GM21381 (cell line): ENCODE measurements around the gene SLC25A43.

Source experiments
- ATAC-seq: cut with Tn5 transposase; IDR thresholded peaks from one replicate; pipeline ENCODE4 v1.9.1; 2021; ENCODE audit warnings: mild to moderate bottlenecking, moderate library complexity; ENCODE audit not compliant: unreplicated experiment

SLC25A43 gene

GRCh38 chrX:119495734-119496726, 96.9 kb downstream of the SLC25A43 start:
- no peak for ATAC-seq

DNA sequence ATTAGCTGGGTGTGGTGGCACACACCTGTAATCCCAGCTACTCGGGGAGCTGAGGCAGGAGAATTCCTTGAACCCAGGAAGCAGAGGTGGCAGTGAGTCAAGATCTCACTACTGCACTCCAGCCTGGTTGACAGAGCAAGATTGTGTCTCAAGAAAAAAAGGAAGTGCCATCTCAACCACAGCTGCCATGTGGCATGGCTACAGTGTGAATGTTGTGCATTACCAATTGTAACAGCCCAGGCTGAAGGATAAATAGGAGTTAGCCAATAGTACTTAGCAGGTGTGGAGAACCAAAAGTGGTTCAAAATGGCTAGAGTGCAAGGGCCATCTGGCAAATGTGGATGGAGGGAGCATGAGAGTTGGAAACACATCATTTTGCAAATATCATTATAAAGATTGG, 98.0 kb downstream of the SLC25A43 start:
- ATAC-seq, result no peak

- no peak for ATAC-seq
These were observed 101.1 kb downstream of the SLC25A43 start for GRCh38 chrX:119500061-119500800.

DNA sequence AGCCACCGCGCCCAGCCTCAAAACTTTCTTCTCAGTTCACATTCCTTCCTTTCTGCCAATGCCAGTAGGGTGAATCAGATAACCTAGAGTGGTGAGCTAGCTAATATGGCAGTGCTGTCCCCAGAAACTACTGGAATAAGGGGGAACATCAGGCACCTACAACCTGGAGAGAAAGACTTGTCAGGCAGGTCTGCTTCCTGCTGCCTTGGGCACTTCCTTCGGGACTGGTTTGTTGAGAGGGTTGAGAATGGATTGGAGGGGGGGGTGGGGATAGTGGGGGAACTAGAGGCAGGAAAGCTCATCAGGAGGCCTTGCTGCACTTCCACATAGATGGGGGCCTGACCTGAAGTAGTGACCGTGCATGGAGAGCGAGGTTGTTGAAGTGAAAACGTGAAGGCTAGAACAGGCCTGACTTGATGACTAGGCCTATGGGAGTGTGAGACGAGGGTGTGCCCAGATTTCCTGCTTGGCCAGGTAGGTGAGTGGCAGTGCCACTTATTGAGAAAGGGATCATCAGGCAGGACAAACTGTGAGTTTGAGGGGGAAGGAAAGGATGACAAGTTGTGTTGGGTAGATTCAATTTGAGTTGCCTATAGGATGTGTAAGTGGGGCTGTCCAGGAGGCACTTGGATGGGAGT, 102.5 kb downstream of the SLC25A43 start:
- ATAC-seq, result no peak

- ATAC-seq, result no peak
These were observed 103.8 kb downstream of the SLC25A43 start for GRCh38 chrX:119502727-119503483.

DNA sequence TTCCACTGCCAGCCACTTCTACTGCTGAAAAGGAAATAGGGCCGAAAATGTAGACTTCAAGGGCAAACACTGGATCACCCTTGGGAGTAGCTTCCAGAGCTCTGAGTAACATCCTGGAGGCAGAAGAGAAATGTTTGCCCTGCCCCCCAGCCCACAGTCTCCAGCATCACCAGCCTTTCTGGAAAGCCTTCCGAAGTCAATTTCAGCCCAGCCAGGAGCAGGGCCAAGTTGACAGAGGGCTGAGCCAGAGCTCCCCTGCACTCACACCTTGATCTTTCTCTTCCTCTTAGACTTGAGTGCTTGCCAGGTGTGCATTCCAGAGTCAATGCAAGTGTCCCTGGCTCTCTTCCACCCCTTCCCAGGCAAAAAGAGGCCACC, 104.3 kb downstream of the SLC25A43 start:
- ATAC-seq, result no peak
